Gastroesophageal sphincter (tissue), 3 donors: ENCODE measurements around the gene AQP6.

ENCODE experiments used
- POLR2A ChIP-seq, 2 donors: fragments of 450-650 bp; IDR thresholded peaks; one replicate each; pipeline ENCODE4 v1.6.1; 2017; ENCODE audit warnings: antibody characterized with exemption in 2 of 2, mild to moderate bottlenecking in 2 of 2, moderate library complexity in 1 of 2
- POLR2AphosphoS5 ChIP-seq: sonication (generic); formaldehyde crosslinking; IDR thresholded peaks from one replicate; pipeline ENCODE4 v1.6.1; 2017; ENCODE audit warnings: antibody characterized with exemption
- TF ChIP-seq, protein P1 (sequence below), 4 experiments: fragments of 200-600 bp in 2 of 4; fragments of 450-650 bp in 2 of 4; sonication (generic) in 1 of 4; IDR thresholded peaks; one replicate each; pipeline ENCODE4 v1.5.1; 2017 to 2019; ENCODE audit warnings: antibody characterized with exemption in 4 of 4, mild to moderate bottlenecking in 2 of 4, moderate library complexity in 2 of 4

- TF ChIP-seq POLR2A (IDR thresholded peaks at IDR 0.05) (no peak), POLR2AphosphoS5 (no peak)
- TF ChIP-seq, protein P1, sequence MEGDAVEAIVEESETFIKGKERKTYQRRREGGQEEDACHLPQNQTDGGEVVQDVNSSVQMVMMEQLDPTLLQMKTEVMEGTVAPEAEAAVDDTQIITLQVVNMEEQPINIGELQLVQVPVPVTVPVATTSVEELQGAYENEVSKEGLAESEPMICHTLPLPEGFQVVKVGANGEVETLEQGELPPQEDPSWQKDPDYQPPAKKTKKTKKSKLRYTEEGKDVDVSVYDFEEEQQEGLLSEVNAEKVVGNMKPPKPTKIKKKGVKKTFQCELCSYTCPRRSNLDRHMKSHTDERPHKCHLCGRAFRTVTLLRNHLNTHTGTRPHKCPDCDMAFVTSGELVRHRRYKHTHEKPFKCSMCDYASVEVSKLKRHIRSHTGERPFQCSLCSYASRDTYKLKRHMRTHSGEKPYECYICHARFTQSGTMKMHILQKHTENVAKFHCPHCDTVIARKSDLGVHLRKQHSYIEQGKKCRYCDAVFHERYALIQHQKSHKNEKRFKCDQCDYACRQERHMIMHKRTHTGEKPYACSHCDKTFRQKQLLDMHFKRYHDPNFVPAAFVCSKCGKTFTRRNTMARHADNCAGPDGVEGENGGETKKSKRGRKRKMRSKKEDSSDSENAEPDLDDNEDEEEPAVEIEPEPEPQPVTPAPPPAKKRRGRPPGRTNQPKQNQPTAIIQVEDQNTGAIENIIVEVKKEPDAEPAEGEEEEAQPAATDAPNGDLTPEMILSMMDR (IDR thresholded peaks at IDR 0.05), result no peak
These were observed 40.7 kb upstream of the AQP6 start for GRCh38 chr12:49932023-49932422.
